HG03135 (cell line): Measurements from ENCODE around the gene FBN1.

Source experiments
- ATAC-seq: cut with Tn5 transposase; IDR thresholded peaks from one replicate; pipeline ENCODE4 v1.9.1; 2021; ENCODE audit warnings: mild to moderate bottlenecking, moderate library complexity; ENCODE audit not compliant: unreplicated experiment

Gene FBN1

DNA sequence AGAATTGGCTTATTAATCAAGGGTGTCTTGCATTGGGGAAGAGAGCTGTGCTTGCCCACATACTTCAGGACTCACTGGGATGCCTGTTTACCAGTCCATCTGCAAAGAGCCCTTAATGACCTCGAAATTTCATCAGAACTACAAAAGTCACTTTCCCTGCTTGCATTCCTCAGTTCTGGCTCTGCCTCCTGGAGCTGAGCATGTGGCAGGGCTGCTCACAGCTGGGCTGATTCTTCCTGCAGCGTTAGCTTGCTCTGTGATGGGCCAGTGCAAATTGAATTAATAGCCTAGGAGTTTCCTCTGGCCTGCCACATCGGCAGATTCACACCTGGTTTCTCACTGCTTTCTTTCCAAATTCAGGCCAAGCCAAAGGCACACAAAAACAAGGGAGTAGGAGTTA lies 205.4 kb downstream of the FBN1 start:
- no peak for ATAC-seq

DNA sequence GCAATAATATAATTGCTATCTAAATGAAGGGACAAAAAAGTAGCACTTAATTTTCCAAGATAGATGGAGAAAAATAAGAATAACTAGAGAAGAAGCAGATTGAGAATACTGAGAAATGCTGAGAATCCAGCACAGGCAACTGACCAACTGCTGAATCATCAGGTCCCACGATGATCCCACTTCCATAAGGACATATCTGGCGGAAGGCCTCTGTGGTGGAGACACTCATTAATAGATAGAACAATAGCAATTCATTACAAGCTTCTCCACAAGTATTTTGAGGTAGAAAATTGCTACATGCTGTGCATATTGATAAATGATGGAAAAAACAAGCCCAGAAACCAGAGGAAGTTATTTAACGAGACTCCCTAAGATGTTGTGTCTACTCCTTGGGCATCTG lies 208.3 kb downstream of the FBN1 start:
- no peak for ATAC-seq

DNA sequence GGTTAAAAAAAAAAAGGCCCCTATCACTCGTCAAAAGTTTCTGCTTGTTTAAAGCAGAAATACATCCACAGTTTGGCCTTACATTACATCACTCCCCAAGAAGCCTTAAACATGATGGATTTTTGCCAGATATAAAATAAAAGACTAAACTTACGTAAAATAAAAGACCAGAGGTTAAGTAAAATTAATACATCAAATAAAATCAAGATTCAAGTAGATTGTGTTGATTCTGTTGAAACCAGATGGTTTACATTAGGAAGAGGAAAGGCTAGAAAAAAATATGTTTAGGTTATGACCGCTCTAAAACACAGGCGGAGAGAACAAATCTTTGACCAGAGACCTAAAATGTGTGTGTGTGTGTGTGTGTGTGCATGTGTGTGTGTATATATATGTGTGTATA lies 210.2 kb downstream of the FBN1 start:
- no peak for ATAC-seq

DNA sequence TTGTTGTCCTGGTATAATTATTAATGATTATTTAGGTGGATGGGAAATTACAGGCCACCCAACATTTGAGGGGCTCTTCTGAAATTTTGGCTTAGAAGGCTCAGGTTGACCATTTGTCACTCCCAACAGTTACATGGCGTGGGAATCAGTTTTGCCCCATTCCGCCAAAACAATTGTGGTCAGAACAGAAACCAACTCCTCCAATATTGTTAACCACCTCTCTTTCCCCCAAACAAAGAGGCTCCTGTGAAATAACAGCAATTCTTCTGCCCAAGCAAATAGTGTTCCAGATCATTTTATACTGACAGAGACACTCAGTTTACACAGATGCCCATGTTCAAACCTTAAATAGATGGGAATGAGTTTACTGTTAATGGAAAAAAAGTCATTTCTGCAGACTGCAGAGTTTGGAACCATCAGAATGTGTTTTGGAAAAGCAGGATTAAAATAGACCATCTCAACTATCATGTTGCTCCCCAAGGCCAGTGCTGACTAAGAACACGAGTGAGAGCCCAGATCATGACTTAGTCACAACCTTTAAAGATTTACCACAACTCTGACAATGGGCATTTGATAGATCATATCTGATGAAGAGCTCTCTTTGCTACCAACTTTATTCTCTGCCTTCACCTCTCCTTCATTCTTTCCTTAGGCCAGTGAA lies 212.2 kb downstream of the FBN1 start:
- no peak for ATAC-seq

DNA sequence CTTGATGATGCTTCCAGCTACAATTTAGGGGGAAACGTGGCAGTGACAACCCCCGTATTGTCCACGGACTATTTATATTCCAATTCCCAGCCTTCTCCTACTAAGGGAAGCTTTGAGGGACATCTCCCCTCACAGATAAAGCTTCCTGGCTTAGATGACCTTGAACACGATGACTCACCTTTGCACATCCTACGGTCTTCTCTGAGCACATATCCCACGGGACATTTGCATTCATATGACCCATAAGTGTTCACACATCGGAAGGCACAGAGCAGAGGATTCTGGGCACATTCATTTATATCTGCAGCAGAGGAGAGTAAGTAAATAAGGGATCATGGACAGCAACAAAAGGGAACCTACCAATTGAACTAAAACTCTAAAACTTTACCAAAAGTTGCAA lies 212.8 kb downstream of the FBN1 start:
- ATAC-seq = no peak

DNA sequence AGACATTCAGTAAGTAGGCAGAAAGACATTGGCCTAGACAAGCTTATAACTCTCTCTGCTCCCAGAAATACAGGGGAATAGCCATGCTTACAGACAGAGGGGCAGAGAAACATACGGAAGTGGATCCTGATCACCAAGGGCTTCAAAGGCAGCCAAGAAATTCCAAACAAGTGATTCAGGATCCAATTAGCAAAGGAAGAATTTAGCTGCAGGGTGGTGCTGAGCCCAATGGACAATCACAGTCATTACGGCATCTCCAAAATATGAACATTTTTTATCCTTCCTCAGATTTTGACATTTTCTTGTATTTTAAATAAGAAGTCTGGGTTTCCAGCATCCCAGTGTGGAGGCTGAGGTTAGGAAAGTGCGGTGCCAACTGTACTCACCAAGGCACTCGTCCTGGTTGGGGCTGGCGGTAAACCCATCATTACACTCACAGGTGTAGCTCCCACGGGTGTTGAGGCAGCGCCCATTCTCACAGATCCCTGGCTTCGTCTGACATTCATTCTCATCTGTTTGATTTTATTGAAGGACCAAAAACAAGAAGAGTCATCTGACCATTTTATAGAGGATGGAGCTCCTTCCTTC lies 217.5 kb downstream of the FBN1 start:
- ATAC-seq = no peak

DNA sequence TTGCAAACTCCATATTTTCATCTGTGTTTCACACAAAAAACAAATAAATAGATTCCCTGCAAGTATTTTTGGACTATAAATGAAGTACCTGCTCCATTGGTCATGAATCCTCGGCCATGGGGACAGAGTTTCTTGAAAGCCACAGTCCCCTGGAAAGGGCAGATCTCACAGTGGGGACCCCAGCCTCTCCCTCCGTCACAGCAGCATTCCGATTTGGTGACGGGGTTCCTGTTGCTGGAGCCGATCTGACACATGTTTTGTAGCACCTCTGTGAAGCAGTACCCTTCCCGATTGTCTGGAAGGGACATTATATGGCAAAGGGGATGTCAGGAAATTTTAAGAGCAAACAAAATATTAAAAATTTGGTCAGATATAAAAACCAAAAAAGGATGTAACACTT lies 218.0 kb downstream of the FBN1 start:
- ATAC-seq = no peak

DNA sequence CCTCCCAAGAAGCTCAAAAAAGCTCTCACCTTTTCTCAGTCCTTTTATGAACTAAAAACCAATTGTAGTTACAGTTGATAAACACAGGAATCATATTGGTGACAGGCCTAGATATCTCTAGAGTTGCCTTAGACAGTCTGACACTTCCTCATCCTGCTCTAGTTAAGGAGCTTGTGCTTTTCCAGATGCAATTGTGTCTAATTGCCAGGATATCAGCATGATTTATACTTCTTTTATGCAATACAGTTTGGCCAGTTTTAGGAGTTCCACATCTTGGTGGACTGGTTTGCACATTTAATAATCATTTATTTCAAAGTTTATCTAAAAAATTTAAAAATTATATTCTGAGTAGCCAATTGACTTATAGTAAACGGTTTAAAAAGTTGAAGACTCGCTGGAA lies 218.6 kb downstream of the FBN1 start:
- ATAC-seq = no peak

DNA sequence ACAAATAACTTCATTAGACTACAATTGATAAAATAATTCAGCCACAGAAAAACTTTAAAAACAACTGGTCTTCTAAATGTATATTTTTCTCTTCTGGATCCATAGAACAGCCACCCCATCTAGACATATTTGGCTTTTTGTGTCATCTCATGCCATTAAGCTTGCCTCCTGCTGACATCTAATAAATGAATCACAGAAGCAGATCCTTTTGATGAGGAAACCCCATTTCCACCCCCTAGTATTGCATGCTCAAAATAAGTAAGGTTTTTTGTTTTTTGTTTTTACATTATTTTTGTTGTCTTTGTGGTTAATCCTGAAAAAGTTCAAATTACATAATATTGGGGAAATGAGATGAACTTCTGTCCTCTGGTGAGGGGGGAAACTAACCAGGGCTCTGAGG lies 219.5 kb downstream of the FBN1 start:
- no peak for ATAC-seq

DNA sequence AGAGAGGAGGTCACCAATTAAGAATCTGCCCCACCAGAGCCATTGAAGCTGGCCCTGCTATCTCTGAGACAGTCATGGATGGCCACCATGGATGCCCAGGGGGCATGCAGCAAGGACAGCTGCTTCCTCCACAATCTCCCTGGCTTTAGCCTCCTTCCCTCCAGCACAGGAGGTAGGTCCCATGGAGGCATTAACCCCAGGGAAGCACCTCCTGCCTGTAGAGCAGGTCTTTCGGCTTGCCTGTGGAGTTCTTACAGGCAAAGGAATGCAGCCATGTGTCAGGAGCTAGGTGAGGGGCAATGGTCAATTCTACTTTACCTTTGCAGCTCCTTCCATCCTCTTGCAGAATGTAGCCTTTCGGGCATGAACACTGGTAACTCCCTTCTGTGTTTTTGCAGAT lies 220.5 kb downstream of the FBN1 start:
- ATAC-seq = no peak

DNA sequence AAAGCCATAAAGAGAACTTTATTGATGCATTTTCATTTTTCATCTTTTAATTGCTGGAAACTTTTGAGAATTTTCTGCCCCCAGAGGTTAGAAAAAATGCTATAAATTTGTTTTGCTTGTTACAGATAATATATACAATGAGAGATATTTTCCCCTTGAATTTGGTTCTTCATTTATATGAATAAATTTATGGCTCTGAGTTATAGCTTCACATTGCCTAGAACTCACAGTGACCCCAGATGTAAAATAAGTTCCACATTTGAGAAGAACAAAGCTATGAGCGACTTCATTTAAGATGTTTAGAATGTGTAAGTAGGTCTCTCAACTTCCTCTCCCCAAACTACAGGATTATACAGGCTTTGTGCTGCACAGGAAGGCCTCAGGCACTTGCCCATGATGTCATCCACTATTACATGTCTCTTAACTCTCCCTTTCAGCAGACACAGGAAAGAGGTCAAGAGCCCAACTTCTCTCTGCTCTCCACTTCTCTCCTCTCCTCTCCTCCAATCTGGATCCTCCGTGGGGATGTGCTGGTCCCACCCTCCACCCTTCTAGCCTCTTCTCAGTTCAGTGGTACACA lies 221.5 kb downstream of the FBN1 start:
- no peak for ATAC-seq

DNA sequence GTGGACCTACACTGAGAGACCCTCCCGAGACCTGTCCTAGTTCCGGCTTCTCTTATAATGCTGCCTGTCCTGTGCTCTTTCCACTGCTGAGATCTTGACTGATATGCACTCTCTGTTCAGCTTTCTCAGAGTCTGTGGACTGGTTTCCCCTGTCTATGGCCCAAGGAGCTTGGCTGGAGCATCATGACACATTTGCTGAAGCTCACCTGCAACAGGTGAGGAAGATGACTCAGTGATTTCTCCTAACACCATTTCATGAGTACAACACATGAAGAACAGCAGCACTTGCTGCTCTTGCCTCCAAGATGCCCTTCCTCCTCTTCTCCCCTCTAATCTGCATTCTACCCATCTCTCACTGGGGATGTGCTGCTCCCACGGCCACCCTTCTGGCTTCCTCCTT lies 222.2 kb downstream of the FBN1 start:
- ATAC-seq = no peak

DNA sequence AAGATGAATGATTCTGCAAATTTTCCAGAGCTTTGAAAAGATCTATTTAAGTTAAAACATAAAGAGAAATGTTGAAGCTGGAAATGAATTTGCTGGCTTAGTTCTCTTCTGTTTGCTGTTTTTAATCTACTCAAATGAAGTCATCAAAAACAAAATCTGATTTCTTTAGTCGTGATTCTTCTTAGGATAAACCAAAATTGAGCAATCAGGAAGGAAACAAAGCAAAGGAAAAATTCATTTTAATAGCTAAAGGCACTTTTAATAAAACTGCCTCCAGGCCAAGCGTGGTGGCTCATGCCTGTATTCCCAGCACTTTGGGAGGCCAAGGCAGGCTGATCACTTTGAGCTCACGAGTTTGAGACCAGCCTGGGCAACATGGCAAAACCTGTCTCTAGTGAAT lies 223.1 kb downstream of the FBN1 start:
- ATAC-seq = no peak

DNA sequence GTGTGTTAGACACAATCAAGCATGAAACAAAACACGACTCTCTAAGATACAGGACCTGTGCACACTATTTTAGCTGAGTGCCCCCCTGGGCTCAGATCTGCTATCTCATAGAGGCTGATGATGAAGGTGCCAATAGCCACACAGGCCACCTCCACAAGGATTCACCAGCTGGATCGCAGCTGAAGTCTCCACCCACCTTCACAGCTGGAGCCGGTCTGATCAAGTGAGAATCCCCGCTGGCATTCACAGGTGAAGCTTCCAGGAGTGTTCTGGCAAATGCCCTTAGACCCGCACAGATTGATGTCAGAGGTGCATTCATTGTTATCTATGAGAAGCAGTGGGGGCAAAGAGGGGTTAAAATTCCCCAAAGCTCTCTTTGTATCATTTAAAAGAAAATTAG lies 224.1 kb downstream of the FBN1 start:
- ATAC-seq = no peak

DNA sequence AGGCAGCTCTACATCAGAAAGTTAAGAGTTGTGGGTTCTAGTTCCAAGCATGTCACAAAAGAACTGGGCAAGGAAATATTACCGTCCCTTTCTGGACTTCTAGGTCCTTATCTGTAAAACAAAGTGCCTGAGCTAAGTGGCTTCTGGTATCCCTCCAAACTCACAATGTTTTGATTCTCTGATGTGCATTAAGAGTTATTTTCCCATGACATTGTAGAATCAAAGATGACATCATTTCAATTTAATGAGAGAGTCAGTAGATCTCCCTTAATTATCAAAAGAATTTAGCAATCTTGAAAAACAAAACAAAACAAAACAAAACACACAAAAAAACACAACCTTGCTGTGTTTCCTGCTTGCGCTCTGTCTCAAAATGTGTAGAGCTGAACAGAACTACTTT lies 225.6 kb downstream of the FBN1 start:
- ATAC-seq = no peak

DNA sequence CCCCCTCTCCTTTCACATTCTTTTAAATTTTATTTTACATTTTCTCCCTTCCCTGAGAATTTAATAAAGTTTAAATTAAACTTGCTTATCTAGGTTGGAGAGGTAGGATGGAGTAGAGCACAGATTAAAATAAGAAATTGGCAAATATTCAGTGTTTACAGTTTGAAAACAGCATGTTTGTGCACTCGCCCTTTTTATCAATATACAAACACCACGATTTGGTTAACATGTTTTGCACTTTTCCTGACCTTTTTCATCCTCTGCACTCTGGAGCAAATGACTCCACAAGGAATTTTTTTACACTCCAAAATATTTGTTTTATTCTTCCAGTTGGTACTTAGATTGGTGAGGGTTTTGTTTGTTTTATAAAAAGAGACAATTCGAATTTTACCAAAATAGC lies 227.2 kb downstream of the FBN1 start:
- ATAC-seq = no peak

DNA sequence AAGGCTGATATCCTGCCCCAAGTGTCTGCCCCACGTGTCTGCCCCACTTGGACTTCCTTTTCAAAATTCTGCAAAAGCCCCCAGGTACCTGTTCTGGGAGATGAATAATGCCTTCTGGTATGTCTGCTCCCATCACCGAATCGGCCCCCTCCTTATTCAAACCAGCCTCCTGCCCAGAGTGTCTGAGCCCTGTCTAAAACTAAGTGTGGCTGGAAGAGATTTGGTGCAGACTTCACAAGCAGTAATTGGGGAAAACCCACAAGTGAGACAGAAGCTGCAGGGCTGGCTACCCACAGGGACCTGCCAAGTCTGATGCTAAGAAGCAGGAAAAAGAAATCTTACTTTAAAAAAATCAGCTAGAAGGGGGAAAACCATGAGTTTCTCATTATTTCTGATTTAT lies 229.2 kb downstream of the FBN1 start:
- ATAC-seq = no peak

DNA sequence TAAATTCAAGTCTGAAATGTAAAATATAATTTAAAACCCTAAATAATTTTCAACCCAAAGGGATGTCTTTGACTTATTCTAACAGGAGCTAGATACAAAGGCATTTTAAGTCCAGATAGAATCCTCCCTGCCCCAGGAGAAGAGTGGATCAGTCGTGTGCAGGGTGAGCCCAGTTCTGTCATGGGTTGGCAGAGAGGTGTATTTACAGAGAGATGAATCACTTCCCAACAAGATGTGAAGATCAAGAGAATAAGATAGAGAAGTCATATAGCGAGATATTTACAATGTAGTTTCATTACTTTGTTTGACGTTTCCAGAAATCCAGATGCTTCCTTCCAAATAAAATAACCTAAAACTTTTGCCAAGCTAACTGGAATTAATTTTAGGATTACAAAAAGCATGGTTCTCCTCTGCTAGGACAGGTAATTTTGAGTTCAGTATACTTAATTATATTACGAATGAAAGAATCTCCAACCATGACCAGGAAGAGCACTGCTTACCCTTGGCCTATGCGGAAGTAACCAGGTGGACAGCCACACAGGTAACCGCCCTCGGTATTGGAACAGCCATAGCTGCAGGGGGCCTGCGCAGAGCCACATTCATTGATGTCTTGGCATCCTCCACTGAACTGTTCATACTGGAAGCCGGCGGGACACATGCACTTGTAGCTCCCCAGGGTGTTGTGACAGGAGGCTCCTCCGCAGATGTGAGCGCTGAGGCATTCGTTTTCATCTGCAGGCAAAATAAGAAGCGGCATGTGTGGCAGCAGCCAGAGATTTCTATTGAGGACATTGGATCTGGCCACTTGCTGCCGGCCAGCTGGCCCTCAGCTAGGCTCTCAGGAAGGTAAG lies 230.2 kb downstream of the FBN1 start:
- no peak for ATAC-seq

DNA sequence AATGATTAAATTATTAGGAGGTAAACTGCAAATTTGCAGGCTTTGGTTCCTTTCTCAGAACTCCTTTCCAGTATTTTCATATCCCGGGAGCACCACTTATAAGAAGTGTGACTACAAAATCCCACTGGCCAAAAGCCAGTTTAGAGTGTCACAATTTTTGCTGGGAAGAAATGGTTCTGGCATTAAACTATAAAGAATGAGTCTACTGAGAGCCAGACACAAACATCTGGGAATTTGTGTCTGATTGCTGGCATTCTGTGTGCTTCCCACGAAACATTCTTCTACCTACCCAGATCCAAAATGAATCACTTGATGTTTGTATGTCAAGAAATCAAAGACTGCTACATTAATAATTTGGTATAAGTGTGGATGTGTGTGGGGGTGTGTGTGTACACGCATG lies 231.5 kb downstream of the FBN1 start:
- no peak for ATAC-seq

DNA sequence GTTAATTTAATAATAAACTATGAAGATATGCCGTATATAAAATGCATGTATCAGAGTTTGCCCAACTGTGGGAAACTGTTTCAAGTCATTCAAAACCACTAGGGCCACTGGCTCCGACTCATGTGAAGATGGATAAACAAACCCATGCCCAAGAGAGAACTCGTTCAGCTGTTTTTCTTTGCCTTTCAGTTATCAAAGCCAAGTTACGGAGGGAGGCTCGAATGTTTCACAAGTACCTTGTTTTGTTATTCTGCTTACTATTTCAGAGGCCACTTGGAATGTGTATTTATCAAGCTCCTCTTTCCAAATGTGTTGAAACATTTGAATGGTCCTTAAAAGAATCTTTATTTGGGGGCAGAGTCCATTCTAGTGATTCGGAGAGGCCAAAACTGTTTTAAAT lies 232.2 kb downstream of the FBN1 start:
- ATAC-seq = no peak

DNA sequence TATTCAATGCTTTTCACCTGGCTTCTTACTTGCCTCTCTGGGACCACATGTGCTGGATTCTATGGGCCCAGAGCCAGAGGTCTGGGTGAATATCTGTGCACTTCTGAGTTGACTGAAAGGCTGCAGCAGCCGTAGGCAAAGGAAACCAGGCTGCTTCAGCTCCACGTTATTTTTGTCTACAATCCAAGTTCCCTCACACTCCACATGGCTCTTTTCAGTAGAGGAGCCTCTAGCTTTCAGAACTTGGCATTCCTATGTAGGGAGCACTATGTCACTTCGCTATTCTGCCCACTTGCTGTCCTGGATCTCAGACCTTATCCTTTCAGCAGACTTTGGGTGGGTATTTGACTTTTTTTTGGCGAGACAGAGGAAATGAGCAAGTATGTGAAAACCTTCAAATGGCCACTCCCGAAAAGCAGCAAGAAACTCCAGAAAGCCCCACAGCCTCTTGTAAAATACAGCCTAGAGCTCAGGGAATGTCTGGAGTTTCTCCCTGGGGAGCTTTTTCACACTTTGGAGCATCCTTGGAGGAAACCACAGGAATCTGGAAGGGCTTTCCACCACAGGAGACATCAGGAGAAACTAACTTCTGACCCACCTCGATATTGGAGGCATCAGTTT lies 233.4 kb downstream of the FBN1 start:
- ATAC-seq = no peak

DNA sequence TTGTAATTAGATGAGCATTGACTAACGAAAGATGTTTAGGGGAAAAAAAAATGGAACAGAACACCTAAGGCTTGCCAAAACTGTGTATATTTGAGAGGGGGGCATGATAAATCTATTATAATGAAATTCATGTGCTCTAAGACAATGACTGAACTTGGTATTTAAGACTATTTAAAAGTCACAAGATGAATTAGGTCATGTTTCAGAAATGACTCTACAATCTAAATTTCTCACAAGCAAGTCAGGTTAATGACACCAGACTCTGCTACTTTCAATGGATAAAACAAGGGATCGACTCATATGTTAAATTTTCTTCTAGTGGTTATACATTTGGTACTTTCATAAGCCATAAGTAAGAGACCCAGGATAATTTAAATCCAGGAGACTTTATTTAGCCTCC lies 235.9 kb downstream of the FBN1 start:
- ATAC-seq = no peak
